IMR-90 (cell line): Measurements from ENCODE around the gene FRK.

Experiments used
- BHLHE40 ChIP-seq: fragments of 150-350 bp; IDR thresholded peaks from 2 replicates; pipeline ENCODE4 v1.6.1; 2016; ENCODE audit warnings: mild to moderate bottlenecking, low read depth, low read length
- CEBPB ChIP-seq: IDR thresholded peaks from 2 replicates; pipeline ENCODE4 v1.6.1; 2012; ENCODE audit warnings: low read depth, low read length, improper control_type of control experiment
- CHD1 ChIP-seq: IDR thresholded peaks from 2 replicates; pipeline ENCODE4 v1.6.1; 2012; ENCODE audit warnings: low read depth, low read length, improper control_type of control experiment
- FOS ChIP-seq: fragments of 150-350 bp; IDR thresholded peaks from 2 replicates; pipeline ENCODE4 v1.6.1; 2016; ENCODE audit warnings: low read depth, low read length
- MAZ ChIP-seq: IDR thresholded peaks from 2 replicates; pipeline ENCODE4 v1.6.1; 2012; ENCODE audit warnings: low read depth, mild to moderate bottlenecking, low read length, improper control_type of control experiment, moderate library complexity, borderline replicate concordance
- MXI1 ChIP-seq: IDR thresholded peaks from 2 replicates; pipeline ENCODE4 v1.6.1; 2012; ENCODE audit warnings: low read depth, mild to moderate bottlenecking, low read length, moderate library complexity, borderline replicate concordance
- POLR2A ChIP-seq: IDR thresholded peaks from 2 replicates; pipeline ENCODE4 v1.6.1; 2012; ENCODE audit warnings: mild to moderate bottlenecking, low read depth, low read length
- RAD21 ChIP-seq: IDR thresholded peaks from 2 replicates; pipeline ENCODE4 v1.6.1; 2012; ENCODE audit warnings: low read length, improper control_type of control experiment
- RCOR1 ChIP-seq: IDR thresholded peaks from 2 replicates; pipeline ENCODE4 v1.6.1; 2012; ENCODE audit warnings: mild to moderate bottlenecking, low read length, improper control_type of control experiment; ENCODE audit not compliant: insufficient replicate concordance
- RFX5 ChIP-seq: IDR thresholded peaks from 2 replicates; pipeline ENCODE4 v1.8.0; 2012; ENCODE audit warnings: low read depth, mild to moderate bottlenecking, low read length, moderate library complexity
- SMC3 ChIP-seq: fragments of 150-350 bp; IDR thresholded peaks from 2 replicates; pipeline ENCODE4 v1.6.1; 2016; ENCODE audit warnings: low read depth, mild to moderate bottlenecking, antibody characterized with exemption, low read length, moderate library complexity
- TF ChIP-seq, protein P1 (sequence below): conservative IDR thresholded peaks from 2 replicates; pipeline ENCODE4 v1.5.1; 2012; ENCODE audit warnings: mild to moderate bottlenecking, low read depth, low read length, improper control_type of control experiment
- TF ChIP-seq, protein P2 (sequence below): fragments of 150-350 bp; IDR thresholded peaks from 2 replicates; pipeline ENCODE4 v1.6.1; 2016; ENCODE audit warnings: low read depth, mild to moderate bottlenecking, low read length, moderate library complexity, borderline replicate concordance
- TF ChIP-seq, protein P3 (sequence below): fragments of 150-350 bp; IDR thresholded peaks from 2 replicates; pipeline ENCODE4 v1.6.1; 2017; ENCODE audit warnings: mild to moderate bottlenecking, antibody characterized with exemption, low read length, low read depth

DNA sequence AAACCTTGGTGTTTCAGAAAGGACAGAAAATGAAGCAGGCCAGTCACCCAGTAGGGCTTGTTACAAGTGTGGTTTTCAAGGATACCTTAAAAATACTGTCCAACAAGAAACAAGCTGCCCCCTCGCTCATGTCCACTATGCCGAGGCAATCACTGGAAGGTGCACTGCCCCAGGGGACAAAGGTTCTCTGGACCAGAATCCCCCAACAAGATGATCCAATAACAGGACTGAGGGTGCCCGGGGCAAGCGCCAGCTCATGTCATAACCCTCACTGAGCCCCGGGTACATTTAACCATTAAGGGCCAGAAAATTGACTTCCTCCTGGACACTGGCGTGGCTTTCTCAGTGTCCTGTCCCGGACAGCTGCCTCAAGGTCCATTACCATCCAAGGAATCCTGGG is 33.4 kb upstream of the FRK start:
- TF ChIP-seq, protein P1, sequence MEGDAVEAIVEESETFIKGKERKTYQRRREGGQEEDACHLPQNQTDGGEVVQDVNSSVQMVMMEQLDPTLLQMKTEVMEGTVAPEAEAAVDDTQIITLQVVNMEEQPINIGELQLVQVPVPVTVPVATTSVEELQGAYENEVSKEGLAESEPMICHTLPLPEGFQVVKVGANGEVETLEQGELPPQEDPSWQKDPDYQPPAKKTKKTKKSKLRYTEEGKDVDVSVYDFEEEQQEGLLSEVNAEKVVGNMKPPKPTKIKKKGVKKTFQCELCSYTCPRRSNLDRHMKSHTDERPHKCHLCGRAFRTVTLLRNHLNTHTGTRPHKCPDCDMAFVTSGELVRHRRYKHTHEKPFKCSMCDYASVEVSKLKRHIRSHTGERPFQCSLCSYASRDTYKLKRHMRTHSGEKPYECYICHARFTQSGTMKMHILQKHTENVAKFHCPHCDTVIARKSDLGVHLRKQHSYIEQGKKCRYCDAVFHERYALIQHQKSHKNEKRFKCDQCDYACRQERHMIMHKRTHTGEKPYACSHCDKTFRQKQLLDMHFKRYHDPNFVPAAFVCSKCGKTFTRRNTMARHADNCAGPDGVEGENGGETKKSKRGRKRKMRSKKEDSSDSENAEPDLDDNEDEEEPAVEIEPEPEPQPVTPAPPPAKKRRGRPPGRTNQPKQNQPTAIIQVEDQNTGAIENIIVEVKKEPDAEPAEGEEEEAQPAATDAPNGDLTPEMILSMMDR = no peak
- TF ChIP-seq, protein P2, sequence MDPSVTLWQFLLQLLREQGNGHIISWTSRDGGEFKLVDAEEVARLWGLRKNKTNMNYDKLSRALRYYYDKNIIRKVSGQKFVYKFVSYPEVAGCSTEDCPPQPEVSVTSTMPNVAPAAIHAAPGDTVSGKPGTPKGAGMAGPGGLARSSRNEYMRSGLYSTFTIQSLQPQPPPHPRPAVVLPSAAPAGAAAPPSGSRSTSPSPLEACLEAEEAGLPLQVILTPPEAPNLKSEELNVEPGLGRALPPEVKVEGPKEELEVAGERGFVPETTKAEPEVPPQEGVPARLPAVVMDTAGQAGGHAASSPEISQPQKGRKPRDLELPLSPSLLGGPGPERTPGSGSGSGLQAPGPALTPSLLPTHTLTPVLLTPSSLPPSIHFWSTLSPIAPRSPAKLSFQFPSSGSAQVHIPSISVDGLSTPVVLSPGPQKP = no peak
- TF ChIP-seq RFX5 (no peak), POLR2A (no peak), RAD21 (no peak), SMC3 (no peak), CEBPB (no peak), MAZ (no peak), BHLHE40 (no peak), RCOR1 (no peak), CHD1 (no peak), MXI1 (no peak), FOS (no peak)
- TF ChIP-seq, protein P3, sequence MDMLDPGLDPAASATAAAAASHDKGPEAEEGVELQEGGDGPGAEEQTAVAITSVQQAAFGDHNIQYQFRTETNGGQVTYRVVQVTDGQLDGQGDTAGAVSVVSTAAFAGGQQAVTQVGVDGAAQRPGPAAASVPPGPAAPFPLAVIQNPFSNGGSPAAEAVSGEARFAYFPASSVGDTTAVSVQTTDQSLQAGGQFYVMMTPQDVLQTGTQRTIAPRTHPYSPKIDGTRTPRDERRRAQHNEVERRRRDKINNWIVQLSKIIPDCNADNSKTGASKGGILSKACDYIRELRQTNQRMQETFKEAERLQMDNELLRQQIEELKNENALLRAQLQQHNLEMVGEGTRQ = no peak
